Urinary bladder (tissue), 4 donors: Measurements from ENCODE around the gene PRSS2. TPM values are rescaled to one million over a fixed set of nuclear protein-coding genes. Genes with fewer than 3 reads are reported as not detected.
A peak's percentile ranks its signal among the peaks of the same experiment; 100 is the strongest.

Experiments
- DNase-seq: peaks from one replicate; pipeline ENCODE4 v3.0.0-alpha.2; 2015; ENCODE audit errors: extremely low spot score
- H3K27ac ChIP-seq: one replicate; pipeline ENCODE4 v1.5.1; 2013; ENCODE audit warnings: low read depth, mild to moderate bottlenecking, moderate library complexity
- H3K36me3 ChIP-seq: one replicate; pipeline ENCODE4 v1.6.1; 2013; ENCODE audit warnings: mild to moderate bottlenecking, moderate library complexity; ENCODE audit not compliant: insufficient read depth
- H3K4me1 ChIP-seq: one replicate; pipeline ENCODE4 v1.6.1; 2013; ENCODE audit warnings: mild to moderate bottlenecking, moderate library complexity; ENCODE audit not compliant: insufficient read depth
- H3K4me3 ChIP-seq: one replicate; pipeline ENCODE4 v1.5.1; 2013; ENCODE audit warnings: low read depth, low read length
- WGBS: extraction: QIAGEN DNeasy Blood & Tissue Kit; methylation state at CpG from one replicate; pipeline ENCODE4 v1.1.7; 2013; 5-methylcytosine and 5-hydroxymethylcytosine counted together
- polyA plus RNA-seq: library from polyadenylated mRNA; stranded (reverse); fragments of 200-250 nt; gene quantifications from one replicate; pipeline ENCODE4 v1.2.3, GENCODE V29; 2013
- total RNA-seq: library from RNA; depleted of rRNA; stranded (reverse); fragments of >200 nt; gene quantifications from one replicate; pipeline ENCODE4 v1.2.3, GENCODE V29; 2014
- donor health status: healthy with polysubstance abuse.
- donor health status: healthy.

PRSS2 gene
- total and polyA plus RNA-seq, 2 donors, result 3.2 TPM; not detected in 1

- no peaks in the 10 kb centered on the region for H3K4me1 ChIP-seq
- H3K4me3 ChIP-seq, result peak overlapping the region; percentile 50
- no peak for DNase-seq
- WGBS, result 2% methylated on average over 74 of the region's 74 CpGs
- no peaks in the 10 kb centered on the region for H3K36me3 ChIP-seq
- H3K27ac ChIP-seq, result peak overlapping the region; percentile 46
Measured at GRCh38 chr7:142796501-142797390, 26.0 kb downstream of the PRSS2 start.

DNA sequence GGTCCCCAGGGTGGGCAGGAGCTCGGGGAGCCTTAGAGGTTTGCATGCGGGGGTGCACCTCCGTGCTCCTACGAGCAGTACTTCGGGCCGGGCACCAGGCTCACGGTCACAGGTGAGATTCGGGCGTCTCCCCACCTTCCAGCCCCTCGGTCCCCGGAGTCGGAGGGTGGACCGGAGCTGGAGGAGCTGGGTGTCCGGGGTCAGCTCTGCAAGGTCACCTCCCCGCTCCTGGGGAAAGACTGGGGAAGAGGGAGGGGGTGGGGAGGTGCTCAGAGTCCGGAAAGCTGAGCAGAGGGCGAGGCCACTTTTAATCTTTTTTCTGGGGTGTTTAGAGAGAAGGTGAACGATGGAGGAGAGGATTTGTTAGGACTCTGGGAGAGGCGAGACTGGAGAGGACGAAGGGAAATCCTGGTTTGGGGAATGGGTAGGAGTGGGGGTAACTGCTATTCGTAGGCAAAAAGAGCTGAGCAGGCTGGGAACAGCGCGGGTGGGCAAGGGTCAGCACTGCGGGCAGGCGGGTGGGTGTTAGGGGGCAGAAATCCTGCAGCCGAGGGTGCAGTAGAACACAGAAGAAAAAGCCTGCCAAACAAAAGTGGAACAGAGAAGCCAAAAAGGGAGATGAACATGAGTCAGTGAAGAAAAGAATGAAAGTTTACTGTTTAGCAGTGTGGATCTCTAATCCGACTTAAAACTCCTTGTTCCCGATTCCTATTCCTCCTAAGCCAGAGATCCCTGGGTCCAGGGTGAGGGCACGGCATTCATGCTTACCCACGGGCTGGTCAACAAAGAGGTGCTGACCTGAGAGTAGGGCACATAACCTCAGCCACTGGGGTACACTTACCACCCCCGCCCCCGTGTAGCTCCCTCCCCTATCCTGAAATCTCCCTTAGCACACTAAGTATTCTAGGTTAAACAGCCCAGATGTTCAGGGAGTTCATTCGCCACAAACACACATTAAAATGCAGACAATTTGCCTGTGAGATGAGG is 26.9 kb downstream of the PRSS2 start:
- no peak for DNase-seq
- peak overlapping the region; percentile 50 for H3K4me3 ChIP-seq
- H3K4me1 ChIP-seq, result no peaks in the 10 kb centered on the region
- 4% methylated on average over 33 of the region's 33 CpGs for WGBS
- H3K27ac ChIP-seq, result no peak overlapping the region
- no peaks in the 10 kb centered on the region for H3K36me3 ChIP-seq

GRCh38 chr7:142798451-142799436 is 28.0 kb downstream of the PRSS2 start:
- no peak for DNase-seq
- Histone ChIP-seq H3K36me3 (no peaks in the 10 kb centered on the region), H3K4me1 (no peaks in the 10 kb centered on the region), H3K4me3 (peak overlapping the region; percentile 50), H3K27ac (no peak overlapping the region)
- WGBS, result 76% methylated on average over 11 of the region's 11 CpGs

DNA sequence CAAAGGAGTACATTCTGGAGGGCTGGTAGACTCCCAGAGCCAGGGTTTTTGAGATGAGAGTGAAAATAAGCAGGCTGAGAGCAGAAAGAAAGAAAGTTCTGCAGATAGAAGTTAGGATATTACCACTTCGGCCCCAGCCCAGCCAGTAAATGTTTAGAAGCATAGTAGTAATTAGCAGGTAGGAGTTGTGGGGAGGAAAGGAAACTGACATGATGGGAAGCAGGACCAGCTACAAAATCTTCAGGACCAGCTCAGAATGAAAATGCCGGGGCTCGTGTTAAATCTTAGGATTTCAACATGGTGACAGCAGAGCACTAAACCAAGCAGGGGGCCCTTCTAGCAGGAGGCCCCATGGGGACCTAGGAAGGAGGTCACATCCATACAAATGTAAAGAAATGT is 28.7 kb downstream of the PRSS2 start:
- Histone ChIP-seq H3K4me3 (no peak overlapping the region), H3K27ac (no peak overlapping the region), H3K4me1 (no peaks in the 10 kb centered on the region), H3K36me3 (no peaks in the 10 kb centered on the region)
- DNase-seq, result no peak
- 45% methylated on average over 3 of the region's 3 CpGs for WGBS

DNA sequence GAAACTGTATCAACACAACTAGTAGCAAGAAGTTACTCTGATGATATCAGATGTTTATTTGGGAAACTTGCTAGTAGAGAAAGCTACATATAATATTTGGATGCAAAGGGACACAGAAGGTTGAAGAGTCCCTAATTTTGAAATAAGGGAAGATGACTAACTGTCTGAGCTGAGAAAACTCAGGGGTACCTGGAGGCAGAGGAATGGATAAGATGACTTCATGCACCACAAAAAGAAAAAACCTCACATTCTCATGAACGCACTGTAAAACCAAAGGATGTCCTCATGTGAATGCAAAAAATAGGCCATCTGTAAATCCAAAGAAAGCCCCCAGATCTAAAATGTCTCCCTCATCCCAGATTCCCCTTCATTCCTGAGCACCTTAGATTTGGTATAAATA is 29.3 kb downstream of the PRSS2 start:
- no peaks in the 10 kb centered on the region for H3K4me1 ChIP-seq
- no peak overlapping the region for H3K27ac ChIP-seq
- no peaks in the 10 kb centered on the region for H3K36me3 ChIP-seq
- 78% methylated on average over 1 of the region's 1 CpG for WGBS
- no peak overlapping the region for H3K4me3 ChIP-seq
- no peak for DNase-seq

GRCh38 chr7:142800699-142801260 is 30.0 kb downstream of the PRSS2 start:
- 88% methylated on average over 7 of the region's 7 CpGs for WGBS

DNA sequence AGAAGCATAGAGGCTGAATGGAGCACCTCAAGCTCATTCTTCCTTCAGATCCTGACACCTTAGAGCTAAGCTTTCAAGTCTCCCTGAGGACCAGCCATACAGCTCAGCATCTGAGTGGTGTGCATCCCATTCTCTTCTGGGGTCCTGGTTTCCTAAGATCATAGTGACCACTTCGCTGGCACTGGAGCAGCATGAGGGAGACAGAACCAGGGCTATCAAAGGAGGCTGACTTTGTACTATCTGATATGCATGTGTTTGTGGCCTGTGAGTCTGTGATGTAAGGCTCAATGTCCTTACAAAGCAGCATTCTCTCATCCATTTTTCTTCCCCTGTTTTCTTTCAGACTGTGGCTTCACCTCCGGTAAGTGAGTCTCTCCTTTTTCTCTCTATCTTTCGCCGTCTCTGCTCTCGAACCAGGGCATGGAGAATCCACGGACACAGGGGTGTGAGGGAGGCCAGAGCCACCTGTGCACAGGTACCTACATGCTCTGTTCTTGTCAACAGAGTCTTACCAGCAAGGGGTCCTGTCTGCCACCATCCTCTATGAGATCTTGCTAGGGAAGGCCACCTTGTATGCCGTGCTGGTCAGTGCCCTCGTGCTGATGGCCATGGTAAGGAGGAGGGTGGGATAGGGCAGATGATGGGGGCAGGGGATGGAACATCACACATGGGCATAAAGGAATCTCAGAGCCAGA is 31.0 kb downstream of the PRSS2 start:
- Histone ChIP-seq H3K27ac (no peak overlapping the region), H3K4me3 (no peak overlapping the region), H3K4me1 (no peaks in the 10 kb centered on the region), H3K36me3 (no peaks in the 10 kb centered on the region)
- no peak for DNase-seq
- WGBS, result 88% methylated on average over 8 of the region's 8 CpGs

More at GRCh38 chr7:142800699-142801260, 30.0 kb downstream of the PRSS2 start:
- DNase-seq, result no peak
- H3K27ac ChIP-seq, result no peak overlapping the region
- H3K36me3 ChIP-seq, result no peaks in the 10 kb centered on the region
- H3K4me3 ChIP-seq, result no peak overlapping the region
- H3K4me1 ChIP-seq, result no peaks in the 10 kb centered on the region

GRCh38 chr7:142802301-142802700 is 31.5 kb downstream of the PRSS2 start:
- H3K27ac ChIP-seq, result no peak overlapping the region
- no peak for DNase-seq
- no peak overlapping the region for H3K4me3 ChIP-seq
- 78% methylated on average over 3 of the region's 3 CpGs for WGBS
- H3K36me3 ChIP-seq, result no peaks in the 10 kb centered on the region
- H3K4me1 ChIP-seq, result no peaks in the 10 kb centered on the region

GRCh38 chr7:142803901-142804300 is 33.1 kb downstream of the PRSS2 start:
- H3K4me3 ChIP-seq, result no peak overlapping the region
- H3K4me1 ChIP-seq, result no peaks in the 10 kb centered on the region
- WGBS, result 88% methylated on average over 4 of the region's 4 CpGs

DNA sequence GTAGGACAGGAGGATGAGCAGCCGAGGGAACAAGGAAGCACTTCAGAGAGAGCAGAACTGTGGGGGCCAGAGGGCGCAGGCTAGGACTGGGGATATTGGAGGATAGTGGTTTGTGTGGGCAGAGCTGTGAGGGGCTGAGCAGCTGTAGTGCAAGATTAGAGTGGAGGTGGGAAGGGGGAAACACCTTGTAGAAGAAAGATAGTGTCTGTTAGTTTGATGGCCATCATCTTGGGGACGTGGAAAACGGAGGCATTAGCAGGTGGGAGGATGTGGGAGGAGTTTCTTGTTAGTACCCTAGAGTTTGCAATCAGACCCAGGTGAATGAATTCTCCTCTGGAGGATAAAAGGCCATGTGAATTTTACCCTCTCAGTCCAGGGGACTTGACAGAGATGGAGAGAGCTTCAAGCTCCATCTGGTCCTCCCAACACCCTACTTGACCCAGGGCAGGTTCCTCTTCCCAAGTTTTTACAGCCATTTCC is 34.0 kb downstream of the PRSS2 start:
- Histone ChIP-seq H3K27ac (no peak overlapping the region), H3K4me1 (no peaks in the 10 kb centered on the region), H3K4me3 (no peak overlapping the region), H3K36me3 (no peaks in the 10 kb centered on the region)
- no peak for DNase-seq
- 61% methylated on average over 4 of the region's 4 CpGs for WGBS

More at GRCh38 chr7:142803901-142804300, 33.1 kb downstream of the PRSS2 start:
- Histone ChIP-seq H3K27ac (no peak overlapping the region), H3K36me3 (no peaks in the 10 kb centered on the region)
- no peak for DNase-seq

DNA sequence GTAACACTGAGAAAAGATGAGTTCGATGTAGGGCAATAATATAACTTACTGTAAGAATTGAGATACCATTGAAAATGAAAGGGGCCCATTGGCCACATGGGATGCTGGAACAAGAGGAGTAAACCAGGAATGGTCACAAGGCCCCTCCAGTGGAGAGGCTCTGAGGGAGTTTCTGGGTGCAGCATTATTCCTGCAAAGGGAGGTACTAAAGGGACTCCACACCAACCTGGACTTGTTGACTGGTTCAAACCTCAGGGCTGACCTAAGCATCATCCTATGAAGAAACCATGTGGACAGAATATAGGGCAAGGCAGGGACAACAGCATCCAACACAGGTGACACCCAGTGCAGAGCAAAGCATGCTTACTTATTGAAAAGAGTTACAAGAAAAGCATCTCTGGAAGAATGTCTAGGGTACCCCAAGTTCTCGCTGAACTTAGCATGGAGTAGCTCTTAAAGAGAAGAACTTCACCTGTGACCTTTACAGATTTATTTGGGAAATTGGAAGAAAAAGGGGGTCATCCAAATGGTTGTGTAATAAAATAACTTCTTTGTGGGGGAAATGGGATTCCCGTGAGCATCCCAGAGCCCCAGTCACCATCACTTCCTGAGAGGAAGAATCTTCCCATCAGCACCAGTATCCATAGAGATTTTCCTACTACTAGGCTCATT is 34.7 kb downstream of the PRSS2 start:
- DNase-seq, result no peak
- no peaks in the 10 kb centered on the region for H3K36me3 ChIP-seq
- H3K27ac ChIP-seq, result no peak overlapping the region
- WGBS, result 82% methylated on average over 3 of the region's 3 CpGs
- H3K4me1 ChIP-seq, result no peaks in the 10 kb centered on the region
- H3K4me3 ChIP-seq, result no peak overlapping the region

GRCh38 chr7:142806022-142806356 is 35.2 kb downstream of the PRSS2 start:
- Histone ChIP-seq H3K36me3 (no peaks in the 10 kb centered on the region), H3K27ac (no peak overlapping the region), H3K4me1 (no peaks in the 10 kb centered on the region), H3K4me3 (no peak overlapping the region)
- DNase-seq, result no peak
- 34% methylated on average over 2 of the region's 2 CpGs for WGBS
